HEK293 (cell line): ENCODE data around the gene MADD.

Source experiments
- CTCF ChIA-PET: fragments of 350-600 bp; formaldehyde crosslinking; extraction: SDS; loops from one replicate; lab custom pipeline; 2021; ENCODE audit warnings: antibody characterized with exemption; lab: Yijun Ruan, JAX
- POLR2A ChIA-PET: fragments of 300-600 bp; formaldehyde crosslinking; extraction: SDS; loops from one replicate; lab custom pipeline; 2020; ENCODE audit warnings: antibody characterized with exemption, inconsistent platforms; lab: Yijun Ruan, JAX
- H3K27ac ChIP-seq: fragments of 200-500 bp; sonication (Bioruptor generic); 2 replicates; pipeline ENCODE4 v1.5.1; 2014; ENCODE audit warnings: low read depth, low read length, control low read depth, inconsistent platforms; ENCODE audit errors: extremely low read depth
- H3K36me3 ChIP-seq, 2 experiments: fragments of 200-500 bp in 1 of 2; sonication (Bioruptor generic) in 1 of 2; 1 replicate in 1 of 2; 2 replicates in 1 of 2; pipeline ENCODE4 v1.5.1; 2014 to 2017; ENCODE audit warnings: inconsistent platforms in 2 of 2, low read length in 2 of 2; ENCODE audit not compliant: control insufficient read depth in 2 of 2, insufficient read depth in 1 of 2
- H3K4me1 ChIP-seq: fragments of 200-500 bp; sonication (Bioruptor generic); 2 replicates; pipeline ENCODE4 v1.5.1; 2014; ENCODE audit warnings: mild to moderate bottlenecking, low read length, inconsistent platforms; ENCODE audit not compliant: control insufficient read depth, insufficient read depth
- H3K4me3 ChIP-seq: 2 replicates; pipeline ENCODE4 v1.5.1; 2011; ENCODE audit warnings: low read depth, mild to moderate bottlenecking, control low read depth, low read length, moderate library complexity
- H3K9me3 ChIP-seq: fragments of 200-500 bp; sonication (Bioruptor generic); 2 replicates; pipeline ENCODE4 v1.5.1; 2014; ENCODE audit warnings: low read depth, low read length, inconsistent platforms; ENCODE audit not compliant: control insufficient read depth, insufficient read depth
- BCL11B ChIP-seq: fragments of 450-650 bp; formaldehyde crosslinking; IDR thresholded peaks from 2 replicates; pipeline ENCODE4 v1.5.1; 2016; ENCODE audit warnings: low read depth, missing biosample characterization, missing genetic modification characterization
- IKZF3 ChIP-seq: fragments of 450-650 bp; IDR thresholded peaks from 2 replicates; pipeline ENCODE4 v1.5.0; 2018; ENCODE audit warnings: missing biosample characterization, mild to moderate bottlenecking, missing genetic modification characterization, moderate library complexity
- PRDM2 ChIP-seq: fragments of 450-650 bp; formaldehyde crosslinking; IDR thresholded peaks from 2 replicates; pipeline ENCODE4 v1.5.1; 2016; ENCODE audit warnings: missing biosample characterization, missing genetic modification characterization, borderline replicate concordance
- YY1 ChIP-seq: fragments of 450-650 bp; formaldehyde crosslinking; IDR thresholded peaks from 2 replicates; pipeline ENCODE4 v1.5.1; 2018; ENCODE audit warnings: missing biosample characterization, missing genetic modification characterization
- ZBTB1 ChIP-seq: fragments of 450-650 bp; formaldehyde crosslinking; IDR thresholded peaks from 2 replicates; pipeline ENCODE4 v1.5.1; 2016; ENCODE audit warnings: missing biosample characterization, missing genetic modification characterization
- ZBTB7A ChIP-seq: fragments of 450-650 bp; formaldehyde crosslinking; IDR thresholded peaks from 2 replicates; pipeline ENCODE4 v1.5.1; 2016; ENCODE audit warnings: low read depth, missing biosample characterization, missing genetic modification characterization
- ZNF202 ChIP-seq: fragments of 450-650 bp; formaldehyde crosslinking; IDR thresholded peaks from 2 replicates; pipeline ENCODE4 v1.5.1; 2016; ENCODE audit warnings: missing biosample characterization, missing genetic modification characterization, borderline replicate concordance
- ZNF223 ChIP-seq: fragments of 450-650 bp; formaldehyde crosslinking; IDR thresholded peaks from 2 replicates; pipeline ENCODE4 v1.5.1; 2016; ENCODE audit warnings: missing biosample characterization, missing genetic modification characterization
- ZNF311 ChIP-seq: fragments of 450-650 bp; formaldehyde crosslinking; IDR thresholded peaks from 2 replicates; pipeline ENCODE4 v1.5.1; 2017; ENCODE audit warnings: missing biosample characterization, missing genetic modification characterization, borderline replicate concordance
- ZNF426 ChIP-seq: fragments of 450-650 bp; formaldehyde crosslinking; IDR thresholded peaks from 2 replicates; pipeline ENCODE4 v1.5.1; 2017; ENCODE audit warnings: missing biosample characterization, missing genetic modification characterization, mild to moderate bottlenecking, inconsistent platforms, moderate library complexity
- ZNF513 ChIP-seq: fragments of 450-650 bp; IDR thresholded peaks from 2 replicates; pipeline ENCODE4 v1.5.1; 2018; ENCODE audit warnings: missing biosample characterization, missing genetic modification characterization
- ZNF518A ChIP-seq: fragments of 450-650 bp; formaldehyde crosslinking; conservative IDR thresholded peaks from 2 replicates; pipeline ENCODE4 v1.5.1; 2016; ENCODE audit warnings: low read depth, missing biosample characterization, missing genetic modification characterization
- ZNF585B ChIP-seq: fragments of 450-650 bp; formaldehyde crosslinking; IDR thresholded peaks from 2 replicates; pipeline ENCODE4 v1.5.1; 2016; ENCODE audit warnings: missing biosample characterization, missing genetic modification characterization
- ZXDB ChIP-seq: fragments of 450-650 bp; formaldehyde crosslinking; IDR thresholded peaks from 2 replicates; pipeline ENCODE4 v1.5.1; 2016; ENCODE audit warnings: missing biosample characterization, missing genetic modification characterization
- TF ChIP-seq, protein P1 (sequence below): fragments of 450-650 bp; formaldehyde crosslinking; IDR thresholded peaks from 2 replicates; pipeline ENCODE4 v1.5.1; 2016; ENCODE audit warnings: missing biosample characterization, missing genetic modification characterization
- TF ChIP-seq, protein P2 (sequence below): fragments of 450-650 bp; formaldehyde crosslinking; IDR thresholded peaks from 2 replicates; pipeline ENCODE4 v1.5.1; 2016; ENCODE audit warnings: missing biosample characterization, missing genetic modification characterization

MADD gene

GRCh38 chr11:47349521-47350095, 79.7 kb downstream of the MADD start:
- H3K36me3 ChIP-seq: no peaks in the 10 kb centered on the region
- CTCF ChIA-PET: interaction anchor here (0.6 to 1.7 kb wide), 6 partner anchors 90 to 443 kb away, joined by 3 to 5 read pairs (median 3); partner anchors contain the start of gene ACP2
- no peaks in the 10 kb centered on the region for H3K9me3 ChIP-seq
- H3K4me1 ChIP-seq: no peaks in the 10 kb centered on the region
- H3K27ac ChIP-seq: no peak overlapping the region
- POLR2A ChIA-PET: no interaction called here
- TF ChIP-seq ZNF426 (no peak), BCL11B (tag by site-specific recombination) (no peak), ZNF202 (tag by site-specific recombination) (no peak), YY1 (no peak), ZXDB (no peak), ZNF585B (tag by site-specific recombination) (no peak), ZNF513 (tag by site-specific recombination) (no peak), IKZF3 (tag by site-specific recombination) (no peak), ZNF311 (tag by site-specific recombination) (no peak)
- TF ChIP-seq, protein P1, sequence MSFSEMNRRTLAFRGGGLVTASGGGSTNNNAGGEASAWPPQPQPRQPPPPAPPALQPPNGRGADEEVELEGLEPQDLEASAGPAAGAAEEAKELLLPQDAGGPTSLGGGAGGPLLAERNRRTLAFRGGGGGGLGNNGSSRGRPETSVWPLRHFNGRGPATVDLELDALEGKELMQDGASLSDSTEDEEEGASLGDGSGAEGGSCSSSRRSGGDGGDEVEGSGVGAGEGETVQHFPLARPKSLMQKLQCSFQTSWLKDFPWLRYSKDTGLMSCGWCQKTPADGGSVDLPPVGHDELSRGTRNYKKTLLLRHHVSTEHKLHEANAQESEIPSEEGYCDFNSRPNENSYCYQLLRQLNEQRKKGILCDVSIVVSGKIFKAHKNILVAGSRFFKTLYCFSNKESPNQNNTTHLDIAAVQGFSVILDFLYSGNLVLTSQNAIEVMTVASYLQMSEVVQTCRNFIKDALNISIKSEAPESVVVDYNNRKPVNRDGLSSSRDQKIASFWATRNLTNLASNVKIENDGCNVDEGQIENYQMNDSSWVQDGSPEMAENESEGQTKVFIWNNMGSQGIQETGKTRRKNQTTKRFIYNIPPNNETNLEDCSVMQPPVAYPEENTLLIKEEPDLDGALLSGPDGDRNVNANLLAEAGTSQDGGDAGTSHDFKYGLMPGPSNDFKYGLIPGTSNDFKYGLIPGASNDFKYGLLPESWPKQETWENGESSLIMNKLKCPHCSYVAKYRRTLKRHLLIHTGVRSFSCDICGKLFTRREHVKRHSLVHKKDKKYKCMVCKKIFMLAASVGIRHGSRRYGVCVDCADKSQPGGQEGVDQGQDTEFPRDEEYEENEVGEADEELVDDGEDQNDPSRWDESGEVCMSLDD (tag by site-specific recombination): no peak
- H3K4me3 ChIP-seq: no peak overlapping the region

DNA sequence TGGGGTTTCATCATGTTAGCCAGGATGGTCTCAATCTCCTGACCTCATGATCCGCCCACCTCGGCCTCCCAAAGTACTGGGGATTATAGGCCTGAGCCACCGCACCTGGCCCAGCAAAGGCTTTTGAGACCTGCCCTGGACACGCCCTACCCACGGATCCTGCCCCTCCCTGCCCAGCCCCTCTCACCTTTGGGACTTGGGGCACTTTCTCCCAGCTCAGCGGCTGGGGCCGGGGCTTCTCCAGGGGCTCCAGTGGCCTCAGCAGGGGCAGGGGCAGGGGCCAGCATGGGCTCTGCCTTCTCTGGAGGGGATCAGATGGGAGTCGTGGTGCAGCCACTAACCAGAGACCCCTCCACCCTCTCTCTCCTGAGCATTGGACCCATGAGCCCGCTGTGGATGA, 80.4 kb downstream of the MADD start:
- Histone ChIP-seq H3K4me1 (no peaks in the 10 kb centered on the region), H3K9me3 (no peaks in the 10 kb centered on the region), H3K36me3 (no peaks in the 10 kb centered on the region), H3K27ac (no peak overlapping the region), H3K4me3 (no peak overlapping the region)
- ChIA-PET POLR2A (no interaction called here), CTCF (interaction anchor here (0.6 to 1.3 kb wide), 5 partner anchors 92 to 444 kb away, joined by 3 to 4 read pairs (median 3); partner anchors contain the start of gene ACP2)
- TF ChIP-seq ZBTB7A (tag by site-specific recombination) (no peak), ZNF518A (tag by site-specific recombination) (no peak), PRDM2 (tag by site-specific recombination) (no peak), ZBTB1 (tag by site-specific recombination) (no peak), ZNF223 (tag by site-specific recombination) (no peak)
- TF ChIP-seq, protein P2, sequence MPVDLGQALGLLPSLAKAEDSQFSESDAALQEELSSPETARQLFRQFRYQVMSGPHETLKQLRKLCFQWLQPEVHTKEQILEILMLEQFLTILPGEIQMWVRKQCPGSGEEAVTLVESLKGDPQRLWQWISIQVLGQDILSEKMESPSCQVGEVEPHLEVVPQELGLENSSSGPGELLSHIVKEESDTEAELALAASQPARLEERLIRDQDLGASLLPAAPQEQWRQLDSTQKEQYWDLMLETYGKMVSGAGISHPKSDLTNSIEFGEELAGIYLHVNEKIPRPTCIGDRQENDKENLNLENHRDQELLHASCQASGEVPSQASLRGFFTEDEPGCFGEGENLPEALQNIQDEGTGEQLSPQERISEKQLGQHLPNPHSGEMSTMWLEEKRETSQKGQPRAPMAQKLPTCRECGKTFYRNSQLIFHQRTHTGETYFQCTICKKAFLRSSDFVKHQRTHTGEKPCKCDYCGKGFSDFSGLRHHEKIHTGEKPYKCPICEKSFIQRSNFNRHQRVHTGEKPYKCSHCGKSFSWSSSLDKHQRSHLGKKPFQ: no peak
